Endothelial cell of umbilical vein (primary cell): Measurements from ENCODE around the gene CYSLTR2. TPM values are rescaled to one million over a fixed set of nuclear protein-coding genes. Genes with fewer than 3 reads are reported as not detected.

ENCODE experiments used
- BruUV-seq: library from RNA; stranded (reverse); fragments of 400-500 nt; replicated peaks from 2 replicates; lab custom pipeline; 2021; lab: Mats Ljungman, UMichigan
- CTCF ChIA-PET: fragments of 300-600, 350-600 bp; sonication (Branson Sonifier 250); formaldehyde crosslinking; loops from one replicate; lab custom pipeline; 2021; ENCODE audit warnings: antibody characterized with exemption, inconsistent platforms; lab: Charles Lee
- POLR2A ChIA-PET: fragments of 300-600, 350-600 bp; sonication (Branson Sonifier 250); formaldehyde crosslinking; loops from one replicate; lab custom pipeline; 2021; ENCODE audit warnings: antibody characterized with exemption, inconsistent platforms; lab: Charles Lee
- DNase-seq: peaks from one replicate; pipeline ENCODE4 v3.0.0-alpha.2; 2011; ENCODE audit warnings: low read depth, low spot score
- FAIRE-seq: peaks from 2 replicates; lab custom pipeline; 2011; peaks lifted over from hg19 to GRCh38; lab: Jason Lieb, UNC
- H2AFZ ChIP-seq: 2 replicates; pipeline ENCODE4 v1.6.0; 2012; ENCODE audit warnings: low read depth, low read length, control low read depth, inconsistent platforms
- H3K27ac ChIP-seq: 2 replicates; pipeline ENCODE4 v1.5.1; 2011; ENCODE audit warnings: low read depth, mild to moderate bottlenecking, control low read depth, low read length, moderate library complexity; ENCODE audit not compliant: insufficient read depth
- H3K27me3 ChIP-seq, 2 experiments: 2 replicates each; pipeline versions ENCODE4 v1.6.0 to v1.6.1; 2011; ENCODE audit warnings: low read length in 2 of 2, mixed read lengths in 1 of 2; ENCODE audit not compliant: control insufficient read depth in 2 of 2, insufficient read depth in 2 of 2
- H3K36me3 ChIP-seq, 2 experiments: 2 replicates in 1 of 2; 3 replicates in 1 of 2; pipeline ENCODE4 v1.5.1; 2011; ENCODE audit warnings: low read length in 2 of 2, mild to moderate bottlenecking in 1 of 2, moderate library complexity in 1 of 2; ENCODE audit not compliant: control insufficient read depth in 2 of 2, insufficient read depth in 2 of 2; ENCODE audit errors: extremely low read depth in 1 of 2
- H3K4me1 ChIP-seq: 3 replicates; pipeline ENCODE4 v1.5.1; 2011; ENCODE audit warnings: mild to moderate bottlenecking, low read length; ENCODE audit not compliant: control insufficient read depth, insufficient read depth; ENCODE audit errors: extremely low read depth
- H3K4me2 ChIP-seq: 2 replicates; pipeline ENCODE4 v1.6.1; 2011; ENCODE audit warnings: low read length, control low read depth, mixed read lengths; ENCODE audit not compliant: insufficient read depth
- H3K4me3 ChIP-seq, 3 experiments: fragments of 200-600 bp in 1 of 3; sonication (generic), shearing (Covaris generic) in 1 of 3; replicated peaks in 1 of 3; 2 replicates each; pipeline ENCODE4 v1.5.1; 2011 to 2016; ENCODE audit warnings: control low read depth in 3 of 3, low read length in 3 of 3, mild to moderate bottlenecking in 2 of 3, inconsistent platforms in 1 of 3, low read depth in 1 of 3, moderate library complexity in 1 of 3; ENCODE audit not compliant: insufficient read depth in 1 of 3
- H3K79me2 ChIP-seq: 2 replicates; pipeline ENCODE4 v1.6.0; 2012; ENCODE audit warnings: low read length, inconsistent platforms; ENCODE audit not compliant: control insufficient read depth, insufficient read depth
- H3K9ac ChIP-seq: replicated peaks from 2 replicates; pipeline ENCODE3; 2011; ENCODE audit warnings: low read length, control low read depth; ENCODE audit not compliant: insufficient read depth; ENCODE audit errors: extremely low read depth
- H3K9me1 ChIP-seq: replicated peaks from 3 replicates; pipeline ENCODE4 v1.6.0; 2011; ENCODE audit warnings: mild to moderate bottlenecking, low read length; ENCODE audit not compliant: control insufficient read depth, insufficient read depth; ENCODE audit errors: extremely low read depth
- H3K9me3 ChIP-seq: replicated peaks from 2 replicates; pipeline ENCODE4 v1.5.1; 2012; ENCODE audit warnings: low read length, inconsistent platforms; ENCODE audit not compliant: control insufficient read depth, insufficient read depth
- H4K20me1 ChIP-seq: replicated peaks from 2 replicates; pipeline ENCODE3; 2011; ENCODE audit warnings: mild to moderate bottlenecking, low read length; ENCODE audit not compliant: control insufficient read depth, insufficient read depth; ENCODE audit errors: extremely low read depth
- EZH2 ChIP-seq: IDR thresholded peaks from 2 replicates; pipeline ENCODE4 v1.6.1; 2012; ENCODE audit warnings: borderline replicate concordance, low read depth, mild to moderate bottlenecking, moderate library complexity, low read length, inconsistent platforms; ENCODE audit not compliant: severe bottlenecking
- FOS ChIP-seq: IDR thresholded peaks from 2 replicates; pipeline ENCODE4 v1.6.1; 2011; ENCODE audit warnings: mild to moderate bottlenecking, low read length, moderate library complexity, borderline replicate concordance; ENCODE audit not compliant: insufficient read depth
- GATA2 ChIP-seq: IDR thresholded peaks from 2 replicates; pipeline ENCODE4 v1.7.0; 2011; ENCODE audit warnings: low read depth, mild to moderate bottlenecking, moderate library complexity, mixed read lengths, low read length; ENCODE audit not compliant: insufficient read length, insufficient read depth
- JUN ChIP-seq: IDR thresholded peaks from 2 replicates; pipeline ENCODE4 v1.6.1; 2011; ENCODE audit warnings: borderline replicate concordance, low read depth; ENCODE audit not compliant: insufficient read length, insufficient read depth
- MYC ChIP-seq: IDR thresholded peaks from one replicate; pipeline ENCODE4 v1.6.1; 2011; ENCODE audit warnings: mild to moderate bottlenecking, low read depth, low read length
- POLR2A ChIP-seq: IDR thresholded peaks from 2 replicates; pipeline ENCODE4 v1.6.1; 2012; ENCODE audit warnings: low read depth, mild to moderate bottlenecking, control low read depth, low read length
- POLR2AphosphoS5 ChIP-seq: IDR thresholded peaks from 2 replicates; pipeline ENCODE4 v1.6.1; 2012; ENCODE audit warnings: low read depth, mild to moderate bottlenecking, control low read depth, low read length, moderate library complexity; ENCODE audit not compliant: insufficient read depth
- dilution Hi-C: fragments of 300-500 bp; cut with MboI; formaldehyde crosslinking; loops from one replicate; pipeline ENCODE4 v1.15.0; 2019; ENCODE audit warnings: low sequenced_read_pairs; ENCODE audit not compliant: extremely low pct_ligation_motif_present
- intact Hi-C: fragments of 100-400 bp; cut with micrococcal nuclease; formaldehyde crosslinking; loops from one replicate; pipeline ENCODE4 v1.10.0; 2022
- polyA plus RNA-seq, 4 experiments: library from polyadenylated mRNA; depleted of rRNA in 3 of 4; stranded (reverse) in 3 of 4; unstranded in 1 of 4; fragments of >200 nt; gene quantifications; 2 replicates each; pipeline versions ENCODE4 v1.2.1 to v1.2.3, GENCODE V29; 2011 to 2012; ENCODE audit warnings: missing spikeins in 1 of 4
- total RNA-seq: library from RNA; stranded (reverse); gene quantifications from 2 replicates; pipeline ENCODE4 v1.2.3, GENCODE V29; 2021
- TF ChIP-seq, protein P1 (sequence below), 2 donors: IDR thresholded peaks; 1 replicate in 1 of 2; 2 replicates in 1 of 2; pipeline ENCODE4 v1.5.1; 2011; ENCODE audit warnings: low read length in 2 of 2, mild to moderate bottlenecking in 2 of 2, moderate library complexity in 2 of 2, control low read depth in 1 of 2, inconsistent platforms in 1 of 2, low read depth in 1 of 2; ENCODE audit not compliant: insufficient read depth in 1 of 2; ENCODE audit errors: extremely low read depth in 1 of 2
- TF ChIP-seq, protein P2 (sequence below): IDR thresholded peaks from 2 replicates; pipeline ENCODE4 v1.6.1; 2011; ENCODE audit not compliant: insufficient read depth, insufficient read length

CYSLTR2 gene
- total and polyA plus RNA-seq, 2 donors (not counting 3 experiments of a cell fraction or from before 2014, with no cell fraction given): 0.10 to 0.31 TPM

DNA sequence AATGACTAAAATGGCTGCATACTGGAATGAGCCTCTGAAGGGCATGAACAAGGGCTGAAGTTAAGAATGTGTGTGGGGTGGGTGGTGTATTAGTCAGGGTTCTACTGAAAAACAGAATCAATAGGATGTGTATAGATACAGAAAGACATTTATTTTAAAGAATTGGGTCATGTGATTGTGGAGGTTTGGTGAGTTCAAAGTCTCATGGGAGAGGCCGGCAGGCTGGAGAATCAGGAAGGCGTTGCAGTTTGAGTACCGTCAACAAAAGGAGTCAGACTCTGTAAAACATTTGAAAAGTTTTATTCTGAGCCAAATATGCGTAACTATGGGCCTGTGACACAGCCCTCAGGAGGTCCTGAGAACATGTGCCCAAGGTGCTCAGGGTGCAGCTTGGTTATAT lies 24.5 kb upstream of the CYSLTR2 start:
- CTCF ChIA-PET: no interaction called here

More for the DNA sequence above, 24.5 kb upstream of the CYSLTR2 start:
- DNase-seq: no peak
- TF ChIP-seq FOS: no peak
- no peak for TF ChIP-seq JUN
- no peak for TF ChIP-seq POLR2A
- TF ChIP-seq GATA2: no peak
- TF ChIP-seq EZH2: no peak
- TF ChIP-seq, protein P1, sequence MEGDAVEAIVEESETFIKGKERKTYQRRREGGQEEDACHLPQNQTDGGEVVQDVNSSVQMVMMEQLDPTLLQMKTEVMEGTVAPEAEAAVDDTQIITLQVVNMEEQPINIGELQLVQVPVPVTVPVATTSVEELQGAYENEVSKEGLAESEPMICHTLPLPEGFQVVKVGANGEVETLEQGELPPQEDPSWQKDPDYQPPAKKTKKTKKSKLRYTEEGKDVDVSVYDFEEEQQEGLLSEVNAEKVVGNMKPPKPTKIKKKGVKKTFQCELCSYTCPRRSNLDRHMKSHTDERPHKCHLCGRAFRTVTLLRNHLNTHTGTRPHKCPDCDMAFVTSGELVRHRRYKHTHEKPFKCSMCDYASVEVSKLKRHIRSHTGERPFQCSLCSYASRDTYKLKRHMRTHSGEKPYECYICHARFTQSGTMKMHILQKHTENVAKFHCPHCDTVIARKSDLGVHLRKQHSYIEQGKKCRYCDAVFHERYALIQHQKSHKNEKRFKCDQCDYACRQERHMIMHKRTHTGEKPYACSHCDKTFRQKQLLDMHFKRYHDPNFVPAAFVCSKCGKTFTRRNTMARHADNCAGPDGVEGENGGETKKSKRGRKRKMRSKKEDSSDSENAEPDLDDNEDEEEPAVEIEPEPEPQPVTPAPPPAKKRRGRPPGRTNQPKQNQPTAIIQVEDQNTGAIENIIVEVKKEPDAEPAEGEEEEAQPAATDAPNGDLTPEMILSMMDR (IDR thresholded peaks at IDR 0.05; ENCODE audit: extremely low read depth in 1 of 2, insufficient read depth in 1 of 2, low read depth in 1 of 2, low read length in 2 of 2): no peak
- TF ChIP-seq POLR2AphosphoS5: no peak
- TF ChIP-seq, protein P2, sequence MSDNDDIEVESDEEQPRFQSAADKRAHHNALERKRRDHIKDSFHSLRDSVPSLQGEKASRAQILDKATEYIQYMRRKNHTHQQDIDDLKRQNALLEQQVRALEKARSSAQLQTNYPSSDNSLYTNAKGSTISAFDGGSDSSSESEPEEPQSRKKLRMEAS: no peak
- TF ChIP-seq MYC: no peak
- no peaks in the 10 kb centered on the region for H3K79me2 ChIP-seq
- no peaks in the 10 kb centered on the region for H4K20me1 ChIP-seq
- no peaks in the 10 kb centered on the region for H3K9me3 ChIP-seq
- no peak overlapping the region for H3K27ac ChIP-seq
- FAIRE-seq: no peak
- no peaks in the 10 kb centered on the region for H3K36me3 ChIP-seq
- peaks cover 0 to 21% of the 10 kb centered on the region in 2 experiments for H3K27me3 ChIP-seq
- POLR2A ChIA-PET: no interaction called here
- no peak overlapping the region for H3K4me3 ChIP-seq
- no peak overlapping the region for H3K9ac ChIP-seq
- dilution Hi-C loops: no loop called here
- intact Hi-C loops: no loop called here
- peaks cover 10% of the 10 kb centered on the region for H3K4me1 ChIP-seq
- no peaks in the 10 kb centered on the region for H3K9me1 ChIP-seq
- no peak overlapping the region for H2AFZ ChIP-seq
- BruUV-seq: no TSS peak
- H3K4me2 ChIP-seq: no peak overlapping the region
